IMR-90 (cell line): ENCODE data around the gene REPIN1. TPM values are rescaled to one million over a fixed set of nuclear protein-coding genes. Genes with fewer than 3 reads are reported as not detected.

Experiments used
- ATAC-seq: fragments of 200-7000 bp; cut with Tn5 transposase; 2 replicates; pipeline ENCODE4 v1.9.1; 2020; ENCODE audit warnings: low read depth, mild to moderate bottlenecking, moderate library complexity
- BruUV-seq: library from RNA; stranded (reverse); fragments of 400-500 nt; replicated peaks from 2 replicates; lab custom pipeline; 2021; lab: Mats Ljungman, UMichigan
- CTCF ChIA-PET: fragments of 300-600 bp; formaldehyde crosslinking; extraction: SDS; loops from one replicate; lab custom pipeline; 2021; ENCODE audit warnings: antibody characterized with exemption; lab: Yijun Ruan, JAX
- POLR2A ChIA-PET: fragments of 300-600 bp; sonication (Branson Sonifier 250); formaldehyde crosslinking; loops from one replicate; lab custom pipeline; 2022; ENCODE audit warnings: antibody characterized with exemption; ENCODE audit not compliant: unreplicated experiment; lab: Charles Lee
- DNase-seq: peaks from one replicate; pipeline ENCODE4 v3.0.0; 2013
- H2AFZ ChIP-seq: replicated peaks from 2 replicates; pipeline ENCODE3; 2013; ENCODE audit warnings: low read length, mild to moderate bottlenecking; ENCODE audit not compliant: poor library complexity
- H2AK5ac ChIP-seq: 2 replicates; pipeline ENCODE4 v1.6.1; 2013; ENCODE audit warnings: low read depth, low read length, inconsistent platforms
- H2AK9ac ChIP-seq: replicated peaks from 2 replicates; pipeline ENCODE3; 2013; ENCODE audit warnings: mild to moderate bottlenecking, low read depth, low read length, moderate library complexity; ENCODE audit not compliant: poor library complexity
- H2BK120ac ChIP-seq: 2 replicates; pipeline ENCODE4 v1.6.1; 2013; ENCODE audit warnings: low read depth, low read length, inconsistent platforms
- H2BK15ac ChIP-seq: 3 replicates; pipeline ENCODE4 v1.6.1; 2013; ENCODE audit warnings: low read depth, low read length, inconsistent platforms
- H2BK20ac ChIP-seq: 2 replicates; pipeline ENCODE4 v1.6.1; 2013; ENCODE audit warnings: low read depth, mild to moderate bottlenecking, inconsistent platforms, low read length, moderate library complexity
- H2BK5ac ChIP-seq: 2 replicates; pipeline ENCODE4 v1.6.1; 2013; ENCODE audit warnings: mild to moderate bottlenecking, low read depth, low read length, inconsistent platforms; ENCODE audit not compliant: poor library complexity, severe bottlenecking
- H3K14ac ChIP-seq: replicated peaks from 2 replicates; pipeline ENCODE4 v1.6.1; 2013; ENCODE audit warnings: low read depth, low read length, inconsistent platforms
- H3K18ac ChIP-seq: 2 replicates; pipeline ENCODE4 v1.6.1; 2013; ENCODE audit warnings: low read depth, low read length, control low read depth
- H3K23ac ChIP-seq: 2 replicates; pipeline ENCODE4 v1.6.1; 2013; ENCODE audit warnings: low read depth, low read length, inconsistent platforms
- H3K27ac ChIP-seq: 2 replicates; pipeline ENCODE4 v1.5.1; 2013; ENCODE audit warnings: mild to moderate bottlenecking, control low read depth, low read length; ENCODE audit not compliant: insufficient read depth
- H3K27me3 ChIP-seq: 2 replicates; pipeline ENCODE4 v1.6.1; 2013; ENCODE audit warnings: low read length; ENCODE audit not compliant: control insufficient read depth, insufficient read depth
- H3K36me3 ChIP-seq: 2 replicates; pipeline ENCODE4 v1.6.1; 2013; ENCODE audit warnings: low read length, mixed read lengths; ENCODE audit not compliant: control insufficient read depth, insufficient read depth
- H3K4ac ChIP-seq: 2 replicates; pipeline ENCODE4 v1.6.1; 2013; ENCODE audit warnings: low read depth, low read length, inconsistent platforms
- H3K4me1 ChIP-seq: 2 replicates; pipeline ENCODE4 v1.6.1; 2013; ENCODE audit warnings: low read length, mixed read lengths; ENCODE audit not compliant: control insufficient read depth, insufficient read depth
- H3K4me2 ChIP-seq: 2 replicates; pipeline ENCODE4 v1.6.1; 2013; ENCODE audit warnings: low read depth, mild to moderate bottlenecking, control low read depth, low read length, moderate library complexity
- H3K4me3 ChIP-seq: 2 replicates; pipeline ENCODE4 v1.5.1; 2013; ENCODE audit warnings: low read depth, mild to moderate bottlenecking, control low read depth, low read length, moderate library complexity; ENCODE audit not compliant: insufficient read depth
- H3K56ac ChIP-seq: 2 replicates; pipeline ENCODE4 v1.6.1; 2013; ENCODE audit warnings: low read length, inconsistent platforms; ENCODE audit not compliant: insufficient read depth; ENCODE audit errors: extremely low read depth
- H3K79me1 ChIP-seq, 2 experiments: 2 replicates each; pipeline ENCODE4 v1.6.1; 2013; ENCODE audit warnings: low read length in 2 of 2, inconsistent platforms in 1 of 2, low read depth in 1 of 2
- H3K9ac ChIP-seq: 2 replicates; pipeline ENCODE4 v1.6.1; 2013; ENCODE audit warnings: low read depth, low read length, control low read depth
- H3K9me1 ChIP-seq: 2 replicates; pipeline ENCODE4 v1.6.1; 2013; ENCODE audit warnings: low read length, inconsistent platforms; ENCODE audit not compliant: insufficient read depth
- H3K9me3 ChIP-seq: 2 replicates; pipeline ENCODE4 v1.6.1; 2013; ENCODE audit warnings: low read length; ENCODE audit not compliant: control insufficient read depth, insufficient read depth
- H4K20me1 ChIP-seq: 2 replicates; pipeline ENCODE4 v1.6.1; 2013; ENCODE audit warnings: low read length, inconsistent platforms; ENCODE audit not compliant: insufficient read depth
- H4K5ac ChIP-seq: 2 replicates; pipeline ENCODE4 v1.6.1; 2013; ENCODE audit warnings: mild to moderate bottlenecking, low read depth, low read length, control low read depth
- H4K8ac ChIP-seq, 2 experiments: 2 replicates each; pipeline ENCODE4 v1.6.1; 2013; ENCODE audit warnings: low read depth in 2 of 2, low read length in 2 of 2, control low read depth in 1 of 2, inconsistent platforms in 1 of 2
- H4K91ac ChIP-seq: 2 replicates; pipeline ENCODE4 v1.6.1; 2013; ENCODE audit warnings: low read depth, low read length, inconsistent platforms; ENCODE audit not compliant: insufficient read depth
- CEBPB ChIP-seq: IDR thresholded peaks from 2 replicates; pipeline ENCODE4 v1.6.1; 2012; ENCODE audit warnings: low read depth, low read length, improper control_type of control experiment
- ELK1 ChIP-seq: fragments of 150-350 bp; IDR thresholded peaks from 2 replicates; pipeline ENCODE4 v1.6.1; 2016; ENCODE audit warnings: low read depth, mild to moderate bottlenecking, low read length, moderate library complexity, borderline replicate concordance
- FOS ChIP-seq: fragments of 150-350 bp; IDR thresholded peaks from 2 replicates; pipeline ENCODE4 v1.6.1; 2016; ENCODE audit warnings: low read depth, low read length
- MAFK ChIP-seq: IDR thresholded peaks from 2 replicates; pipeline ENCODE4 v1.6.1; 2012; ENCODE audit warnings: low read depth, low read length, improper control_type of control experiment
- POLR2A ChIP-seq: IDR thresholded peaks from 2 replicates; pipeline ENCODE4 v1.6.1; 2012; ENCODE audit warnings: mild to moderate bottlenecking, low read depth, low read length
- RAD21 ChIP-seq: IDR thresholded peaks from 2 replicates; pipeline ENCODE4 v1.6.1; 2012; ENCODE audit warnings: low read length, improper control_type of control experiment
- RCOR1 ChIP-seq: IDR thresholded peaks from 2 replicates; pipeline ENCODE4 v1.6.1; 2012; ENCODE audit warnings: mild to moderate bottlenecking, low read length, improper control_type of control experiment; ENCODE audit not compliant: insufficient replicate concordance
- SMC3 ChIP-seq: fragments of 150-350 bp; IDR thresholded peaks from 2 replicates; pipeline ENCODE4 v1.6.1; 2016; ENCODE audit warnings: low read depth, mild to moderate bottlenecking, antibody characterized with exemption, low read length, moderate library complexity
- USF2 ChIP-seq: fragments of 150-350 bp; IDR thresholded peaks from 2 replicates; pipeline ENCODE4 v1.6.1; 2017; ENCODE audit warnings: mild to moderate bottlenecking, antibody characterized with exemption, low read length, low read depth
- WGBS, 2 experiments: methylation state at CpG; one replicate each; pipeline versions ENCODE4 v1.1.5 to v1.1.7; 2013; ENCODE audit warnings: missing lambda C conversion rate in 2 of 2; ENCODE audit not compliant: insufficient read length in 1 of 2; ENCODE audit errors: extremely low coverage in 2 of 2; 5-methylcytosine and 5-hydroxymethylcytosine counted together
- dilution Hi-C: fragments of 300-500 bp; cut with HindIII; formaldehyde crosslinking; loops from one replicate; pipeline ENCODE4 v1.14.3; 2018; ENCODE audit warnings: low sequenced_read_pairs; ENCODE audit not compliant: unreplicated experiment
- in situ Hi-C: fragments of 300-500 bp; cut with MboI; formaldehyde crosslinking; loops from 3 replicates; pipeline ENCODE4 v1.14.3; 2019; ENCODE audit warnings: low sequenced_read_pairs, inconsistent platforms, mixed read lengths
- intact Hi-C: fragments of 100-400 bp; cut with micrococcal nuclease; formaldehyde crosslinking; loops from 2 replicates; pipeline ENCODE4 v1.10.0; 2022
- polyA plus RNA-seq, 3 experiments: library from polyadenylated mRNA; depleted of rRNA; stranded (reverse); fragments of >200 nt; gene quantifications; 2 replicates each; pipeline ENCODE4 v1.2.3, GENCODE V29; 2012; ENCODE audit warnings: low replicate concordance in 1 of 3
- total RNA-seq: library from RNA; depleted of rRNA; stranded (reverse); fragments of >200 nt; gene quantifications from 2 replicates; pipeline ENCODE4 v1.2.3, GENCODE V29; 2012

The REPIN1 gene
- total and polyA plus RNA-seq, 2 of the 4 experiments (the other 2 are of a cell fraction) = 19.4 to 50.6 TPM

GRCh38 chr7:150384406-150385301 lies 16.0 kb downstream of the REPIN1 start (continued):
- no peak for TF ChIP-seq ELK1

- no TSS peak for BruUV-seq
- ChIA-PET CTCF (interaction anchor here (1.2 kb wide), 1 partner anchor 29 kb away, joined by 5 read pairs; no protein-coding TSS in a partner anchor), POLR2A (no interaction called here)
- Histone ChIP-seq H3K4me2 (no peak overlapping the region), H2AK5ac (no peak overlapping the region), H4K20me1 (peaks cover 7% of the 10 kb centered on the region; the same call in 1 of the 2 replicates), H2BK20ac (no peak overlapping the region), H3K79me1 (peaks cover 13 to 48% of the 10 kb centered on the region in 2 experiments), H2BK15ac (no peak overlapping the region), H4K5ac (no peak overlapping the region), H3K4me1 (peaks cover 13% of the 10 kb centered on the region), H3K36me3 (peaks cover 4% of the 10 kb centered on the region; the same call in 1 of the 2 replicates), H4K91ac (no peak overlapping the region), H2BK5ac (no peak overlapping the region), H3K9me3 (no peaks in the 10 kb centered on the region), H3K27ac (no peak overlapping the region), H3K4ac (no peak overlapping the region), H3K4me3 (no peak overlapping the region), H3K56ac (no peak overlapping the region), H2BK120ac (no peak overlapping the region), H3K23ac (no peak overlapping the region), H2AFZ (no peak overlapping the region), H2AK9ac (no peak overlapping the region), H3K9me1 (peaks cover 12% of the 10 kb centered on the region; the same call in 1 of the 2 replicates), H4K8ac (no peak overlapping the region), H3K18ac (no peak overlapping the region), H3K14ac (no peak overlapping the region), H3K27me3 (no peaks in the 10 kb centered on the region), H3K9ac (no peak overlapping the region)
- 86% methylated on average over 9 of the region's 14 CpGs; no CpG with 5 or more reads in 1 of the 2 experiments for WGBS, 2 experiments
- in situ Hi-C loops (no loop called here), intact Hi-C loops (no loop called here), dilution Hi-C loops (no loop called here)
- ATAC-seq (no peak), DNase-seq (no peak)
- TF ChIP-seq ELK1 (no peak), RAD21 (no peak), USF2 (no peak), CEBPB (no peak), SMC3 (no peak), RCOR1 (no peak), FOS (no peak), POLR2A (no peak), MAFK (no peak)
Measured at GRCh38 chr7:150385302-150385723, 16.7 kb downstream of the REPIN1 start.
